TTC549 (cell line): ENCODE results near the gene ACAD10.
"Not testable (repeated sequence)": the region's sequence is repeated elsewhere in the genome, so short reads cannot be mapped to it uniquely, and the experiment has no call there.

Source experiments
- FAIRE-seq: peaks from 2 replicates; lab custom pipeline; 2012; peaks lifted over from hg19 to GRCh38; lab: Jason Lieb, UNC

The ACAD10 gene

DNA sequence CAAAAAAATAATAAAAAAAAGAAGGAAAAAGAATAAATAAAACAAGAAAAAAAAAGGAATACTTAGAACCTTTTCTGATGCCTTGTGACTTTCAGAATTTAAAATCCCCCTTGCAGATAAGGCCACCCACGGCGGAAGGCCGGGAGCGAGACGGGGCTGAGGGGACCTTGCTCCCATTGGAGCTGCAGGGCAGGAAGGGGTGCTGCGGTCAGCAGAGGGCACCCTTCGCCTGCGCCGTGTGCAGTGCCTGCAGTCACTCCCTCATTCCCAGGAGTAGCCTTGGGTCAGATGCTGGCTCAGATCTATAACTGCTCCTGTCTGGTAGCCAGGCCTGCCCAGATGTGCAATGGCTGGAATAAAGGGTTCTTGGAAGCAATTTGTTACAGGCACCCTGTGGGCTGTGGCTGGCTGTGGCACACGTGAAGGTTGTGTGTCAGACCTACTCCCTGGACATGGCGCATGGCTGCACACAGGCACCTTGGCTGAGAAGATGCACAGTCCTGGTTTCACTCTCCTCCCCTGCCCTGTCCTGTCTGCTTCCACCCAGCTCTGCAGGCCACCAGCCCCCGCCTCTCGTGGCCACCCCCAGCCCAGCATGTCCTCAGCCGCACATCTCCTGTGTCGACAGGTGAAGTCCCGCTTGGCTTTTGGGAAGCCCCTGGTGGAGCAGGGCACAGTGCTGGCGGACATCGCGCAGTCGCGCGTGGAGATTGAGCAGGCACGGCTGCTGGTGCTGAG is 67.5 kb downstream of the ACAD10 start:
- no peak for FAIRE-seq

GRCh38 chr12:111754671-111755070 is 68.8 kb downstream of the ACAD10 start:
- FAIRE-seq: no peak

- FAIRE-seq: no peak
Observed at GRCh38 chr12:111756196-111756595, 70.3 kb downstream of the ACAD10 start.

- no peak for FAIRE-seq
Observed at GRCh38 chr12:111756681-111757080, 70.8 kb downstream of the ACAD10 start.

GRCh38 chr12:111757361-111758119 is 71.7 kb downstream of the ACAD10 start:
- FAIRE-seq: no peak

- FAIRE-seq: no peak
Observed at GRCh38 chr12:111758120-111758561, 72.3 kb downstream of the ACAD10 start.

GRCh38 chr12:111759271-111759670 is 73.4 kb downstream of the ACAD10 start:
- no peak for FAIRE-seq

GRCh38 chr12:111759991-111760390 is 74.1 kb downstream of the ACAD10 start:
- FAIRE-seq: no peak

DNA sequence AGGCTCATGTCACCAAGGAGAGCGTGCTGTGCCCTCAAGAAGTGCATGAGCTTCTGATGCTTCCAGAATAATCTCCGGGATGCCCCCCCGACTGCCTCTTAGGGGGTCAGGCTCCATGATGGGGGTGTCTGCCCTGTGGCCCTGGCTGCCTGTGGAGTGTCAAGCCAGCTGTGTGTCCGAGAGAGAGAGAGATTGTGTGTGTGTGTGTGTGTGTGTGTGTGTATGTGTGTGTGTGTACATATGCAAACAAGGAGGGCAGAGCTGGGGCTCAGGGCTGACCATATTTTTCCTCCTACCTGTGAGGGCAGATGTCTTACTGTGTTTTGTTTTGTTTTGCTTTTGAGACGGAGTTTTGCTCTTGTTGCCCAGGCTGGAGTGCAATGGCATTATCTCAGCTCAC is 75.2 kb downstream of the ACAD10 start:
- no peak for FAIRE-seq

DNA sequence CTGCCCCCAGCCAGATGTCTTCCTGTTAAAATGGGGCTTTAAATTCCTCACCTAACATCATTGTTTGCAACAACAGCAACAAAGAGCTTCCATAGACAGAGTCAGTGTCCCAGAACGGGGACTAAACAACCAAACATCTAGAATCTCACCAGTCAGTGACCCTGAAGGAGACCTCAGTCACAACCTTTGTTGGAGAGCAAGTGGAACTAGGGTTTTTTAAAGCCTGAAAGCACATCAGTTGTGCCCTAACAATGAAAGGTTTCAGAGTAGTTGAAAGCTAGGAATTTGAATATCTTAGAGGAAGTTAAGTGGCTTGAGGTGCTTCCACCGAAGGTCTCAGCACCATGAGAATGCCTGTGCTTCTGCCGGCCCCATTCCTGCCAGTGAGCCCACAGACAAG is 75.9 kb downstream of the ACAD10 start:
- no peak for FAIRE-seq

DNA sequence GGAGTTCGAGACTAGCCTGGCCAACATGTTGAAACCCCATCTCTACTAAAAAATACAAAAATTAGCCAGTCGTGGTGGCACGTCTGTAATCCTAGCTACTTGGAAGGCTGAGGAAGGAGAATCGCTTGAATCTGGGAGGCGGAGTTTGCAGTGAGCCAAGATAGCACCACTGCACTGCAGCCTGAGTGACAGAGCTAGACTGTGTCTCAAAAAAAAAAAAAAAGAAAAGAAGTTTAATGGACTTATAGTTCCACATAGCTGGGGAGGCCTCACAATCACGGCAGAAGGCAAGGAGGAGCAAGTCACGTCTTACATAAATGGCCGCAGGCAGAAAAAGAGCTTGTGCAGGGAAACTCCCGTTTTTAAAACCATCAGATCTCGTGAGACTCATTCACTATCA is 77.7 kb downstream of the ACAD10 start:
- FAIRE-seq: not testable (repeated sequence)

DNA sequence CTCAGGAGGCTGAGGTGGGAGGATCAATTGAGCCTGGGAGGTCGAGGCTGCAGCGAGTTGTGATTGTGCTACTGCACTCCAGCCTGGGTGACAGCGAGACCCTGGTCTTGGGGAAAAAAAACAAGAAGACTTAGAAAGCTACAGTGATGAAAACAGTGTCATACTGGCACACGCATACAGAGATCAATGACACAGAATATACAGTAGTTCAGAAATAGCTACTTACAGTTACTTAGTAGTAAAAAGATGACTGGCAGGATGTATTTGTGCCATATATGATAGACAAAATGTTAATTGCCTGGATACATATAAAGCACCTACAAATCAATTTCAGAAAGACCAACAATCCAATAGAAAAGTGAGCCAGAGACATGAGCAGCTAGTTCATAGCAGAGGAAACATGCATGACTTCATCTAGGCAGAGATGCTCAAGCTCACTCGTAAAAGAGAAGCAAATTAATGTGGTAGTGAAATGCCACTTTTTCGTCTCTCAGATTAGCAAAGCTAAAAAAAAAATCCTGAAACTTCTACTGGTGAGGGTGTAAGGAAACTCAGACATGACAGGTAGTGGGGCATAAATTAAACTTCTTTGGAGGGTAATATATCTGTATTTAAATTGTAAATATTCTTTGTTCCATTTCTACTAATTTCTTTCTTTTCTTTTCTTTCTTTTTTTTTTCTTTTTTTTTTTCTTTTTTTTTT is 78.4 kb downstream of the ACAD10 start:
- FAIRE-seq: no peak

DNA sequence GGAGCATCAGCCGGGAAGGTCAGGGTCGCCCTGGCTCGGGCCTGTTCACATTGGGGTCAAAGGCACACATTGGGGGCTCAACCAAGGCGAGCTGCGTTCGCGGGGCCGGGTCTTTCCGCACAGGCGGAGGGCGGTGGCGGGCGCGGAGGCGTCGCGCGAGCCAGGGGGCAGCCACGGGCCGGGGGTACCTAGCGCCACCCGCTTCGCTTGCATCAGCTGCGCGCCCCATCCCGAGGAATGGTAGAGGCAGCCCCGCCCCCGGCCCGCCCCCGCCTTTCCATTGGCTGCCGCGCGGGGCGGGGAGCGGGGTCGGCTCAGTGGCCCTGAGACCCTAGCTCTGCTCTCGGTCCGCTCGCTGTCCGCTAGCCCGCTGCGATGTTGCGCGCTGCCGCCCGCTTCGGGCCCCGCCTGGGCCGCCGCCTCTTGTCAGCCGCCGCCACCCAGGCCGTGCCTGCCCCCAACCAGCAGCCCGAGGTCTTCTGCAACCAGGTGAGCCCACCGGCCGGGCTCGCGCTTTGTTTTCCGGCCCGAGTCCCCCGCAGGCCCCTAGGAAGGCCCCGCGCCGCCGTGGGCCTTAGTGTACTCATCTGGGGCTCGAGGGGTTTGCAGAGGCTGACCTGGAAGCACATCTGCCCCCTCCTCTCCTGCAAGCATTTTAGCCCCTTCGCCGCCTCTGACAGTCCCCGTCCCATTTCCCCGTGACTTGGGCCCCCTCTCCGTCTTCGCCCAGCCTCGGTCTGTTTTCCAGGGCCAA is 80.9 kb downstream of the ACAD10 start, which contains the start of gene ALDH2:
ALDH2 (plus strand) TSS at position 326 of the 754 bp plus-strand sequence; CDS start at position 376, 50 bp downstream.
- FAIRE-seq: no peak

- FAIRE-seq: no peak
Observed at GRCh38 chr12:111767362-111768158, 81.7 kb downstream of the ACAD10 start.

- FAIRE-seq: no peak
Observed at GRCh38 chr12:111768159-111768895, 82.5 kb downstream of the ACAD10 start.

DNA sequence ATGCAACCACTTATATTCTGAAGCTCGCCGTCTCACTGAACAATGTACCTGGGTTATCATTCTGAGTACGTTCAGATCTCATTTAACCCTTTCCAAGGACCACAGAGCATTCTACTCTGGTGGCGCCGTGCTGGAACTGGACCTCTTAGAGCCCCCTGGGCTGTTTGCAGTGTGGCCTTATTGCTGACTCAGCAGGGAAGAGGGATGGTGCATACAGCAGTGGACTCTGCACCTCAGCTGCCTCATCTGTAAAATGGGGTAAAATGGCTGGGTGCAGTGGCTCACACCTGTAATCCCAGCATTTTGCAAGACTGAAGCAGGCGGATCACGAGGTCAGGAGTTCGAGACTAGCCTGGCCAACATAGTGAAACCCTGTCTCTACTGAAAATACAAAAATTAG is 83.7 kb downstream of the ACAD10 start:
- no peak for FAIRE-seq

DNA sequence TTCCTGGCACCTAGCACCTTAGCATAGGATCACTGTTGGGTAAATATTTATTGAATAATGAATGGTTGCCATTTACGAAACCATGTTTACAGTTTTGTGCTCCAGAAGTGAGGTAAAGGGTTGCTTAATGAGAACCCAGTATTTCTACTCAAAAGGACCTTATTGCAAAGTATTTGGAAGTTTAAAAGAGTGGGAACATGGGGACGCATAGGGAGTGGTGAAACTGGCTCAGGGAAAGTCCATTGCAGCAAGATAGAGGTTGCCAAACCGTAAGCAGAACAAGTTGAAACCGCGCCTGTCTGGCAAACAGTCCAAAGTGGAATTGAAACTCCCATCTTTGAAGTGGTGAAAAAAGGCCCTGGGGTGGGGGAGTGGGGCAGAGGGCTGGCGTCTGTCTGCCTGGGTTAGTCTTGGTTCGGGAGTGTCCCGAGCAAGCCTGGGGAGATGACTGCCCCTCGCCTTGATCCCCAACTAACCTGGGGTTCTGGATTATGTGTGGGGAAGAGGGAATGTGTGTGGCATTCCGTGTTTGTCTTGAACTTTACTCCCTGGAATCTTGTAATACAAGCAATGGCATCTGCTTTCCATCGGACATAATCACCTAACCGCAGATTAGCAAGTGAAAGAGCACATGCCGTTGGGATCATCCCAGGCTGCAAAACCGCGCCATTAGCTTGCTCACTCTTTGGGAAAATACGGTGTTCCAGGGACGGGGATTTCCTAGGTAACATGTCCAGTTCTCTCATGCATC is 88.1 kb downstream of the ACAD10 start:
- FAIRE-seq: no peak

- no peak for FAIRE-seq
Observed at GRCh38 chr12:111775205-111776193, 89.6 kb downstream of the ACAD10 start.
